Measurements from ENCODE around the gene DTL.

Gene DTL

GRCh38 chr1:212037900-212038299, 2.4 kb downstream of the DTL start:
- Histone ChIP-seq H3K36me3 (ENCODE audit: control insufficient read depth in 2 of 2, insufficient read depth in 2 of 2, low read length in 2 of 2) (no peaks in the 10 kb centered on the region), H3K4me1 (ENCODE audit: control insufficient read depth, insufficient read depth, low read length) (peaks cover 5% of the 10 kb centered on the region), H3K9ac (ENCODE audit: low read length in 2 of 2) (no peak overlapping the region), H3K27ac (ENCODE audit: low read length) (no peak overlapping the region), H3K9me3 (ENCODE audit: control insufficient read depth in 2 of 2, low read length in 2 of 2) (no peaks in the 10 kb centered on the region), H3K4me3 (ENCODE audit: low read length in 2 of 2) (no peak overlapping the region), H3K27me3 (ENCODE audit: control insufficient read depth in 1 of 2, insufficient read depth in 2 of 2, low read length in 2 of 2) (no peaks in the 10 kb centered on the region)

DNA sequence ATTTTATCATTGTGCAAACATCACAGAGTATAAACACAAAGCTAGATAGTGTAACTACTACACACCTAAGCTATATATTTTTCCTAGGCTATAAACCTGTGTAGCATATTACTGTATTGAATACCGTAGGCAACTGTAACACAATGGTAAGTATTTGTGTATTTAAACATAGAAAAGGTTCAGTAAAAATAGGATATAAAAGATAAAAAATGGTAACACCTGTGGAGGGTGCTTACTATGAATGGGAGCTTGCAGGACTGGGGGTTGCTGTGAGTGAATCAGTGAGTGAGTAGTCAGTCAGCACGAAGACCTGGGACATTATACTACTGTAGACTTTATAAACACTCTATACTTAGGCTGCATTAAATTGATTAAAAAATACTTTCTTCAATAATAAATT, 4.1 kb downstream of the DTL start:
- H3K9me3 ChIP-seq (ENCODE audit: control insufficient read depth in 2 of 2, low read length in 2 of 2), result no peaks in the 10 kb centered on the region
- H3K27ac ChIP-seq (ENCODE audit: low read length), result no peak overlapping the region
- H3K36me3 ChIP-seq (ENCODE audit: control insufficient read depth in 2 of 2, insufficient read depth in 2 of 2, low read length in 2 of 2), result no peaks in the 10 kb centered on the region
- H3K27me3 ChIP-seq (ENCODE audit: control insufficient read depth in 1 of 2, insufficient read depth in 2 of 2, low read length in 2 of 2), result no peaks in the 10 kb centered on the region
- peaks cover 5% of the 10 kb centered on the region for H3K4me1 ChIP-seq (ENCODE audit: control insufficient read depth, insufficient read depth, low read length)
- no peak overlapping the region for H3K4me3 ChIP-seq (ENCODE audit: low read length in 2 of 2)
- no peak overlapping the region for H3K9ac ChIP-seq (ENCODE audit: low read length in 2 of 2)

- Histone ChIP-seq H3K4me3 (ENCODE audit: low read length in 2 of 2) (no peak overlapping the region), H3K4me1 (ENCODE audit: control insufficient read depth, insufficient read depth, low read length) (peaks cover 3% of the 10 kb centered on the region), H3K36me3 (ENCODE audit: control insufficient read depth in 2 of 2, insufficient read depth in 2 of 2, low read length in 2 of 2) (no peaks in the 10 kb centered on the region), H3K9ac (ENCODE audit: low read length in 2 of 2) (no peak overlapping the region), H3K27ac (ENCODE audit: low read length) (no peak overlapping the region), H3K9me3 (ENCODE audit: control insufficient read depth in 2 of 2, low read length in 2 of 2) (no peaks in the 10 kb centered on the region), H3K27me3 (ENCODE audit: control insufficient read depth in 1 of 2, insufficient read depth in 2 of 2, low read length in 2 of 2) (no peaks in the 10 kb centered on the region)
Observed at GRCh38 chr1:212040629-212041412, 5.3 kb downstream of the DTL start.

- H3K9ac ChIP-seq (ENCODE audit: low read length in 2 of 2), result no peak overlapping the region
- H3K36me3 ChIP-seq (ENCODE audit: control insufficient read depth in 2 of 2, insufficient read depth in 2 of 2, low read length in 2 of 2), result no peaks in the 10 kb centered on the region
- H3K27ac ChIP-seq (ENCODE audit: low read length), result no peak overlapping the region
- no peaks in the 10 kb centered on the region for H3K9me3 ChIP-seq (ENCODE audit: control insufficient read depth in 2 of 2, low read length in 2 of 2)
- no peak overlapping the region for H3K4me3 ChIP-seq (ENCODE audit: low read length in 2 of 2)
- no peaks in the 10 kb centered on the region for H3K4me1 ChIP-seq (ENCODE audit: control insufficient read depth, insufficient read depth, low read length)
- no peaks in the 10 kb centered on the region for H3K27me3 ChIP-seq (ENCODE audit: control insufficient read depth in 1 of 2, insufficient read depth in 2 of 2, low read length in 2 of 2)
Observed at GRCh38 chr1:212042436-212042835, 6.9 kb downstream of the DTL start.

DNA sequence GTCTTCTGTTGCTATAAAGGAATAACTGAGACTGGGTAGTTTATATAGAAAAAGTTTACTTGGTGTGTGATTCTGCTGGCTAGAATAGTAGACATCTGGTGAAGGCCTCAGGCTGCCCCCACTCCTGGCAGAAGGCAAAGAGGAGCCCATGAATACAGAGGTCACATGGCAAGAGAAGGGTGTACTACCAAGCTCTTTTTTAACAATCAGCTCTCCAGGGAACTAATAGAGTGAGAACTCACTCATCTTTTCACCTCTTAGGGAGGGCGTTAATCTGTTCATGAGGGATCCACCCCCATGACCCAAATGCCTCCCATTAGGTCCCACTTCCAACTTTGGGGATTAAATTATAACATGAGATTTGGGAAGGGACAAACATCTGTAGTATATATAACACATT, 9.3 kb downstream of the DTL start:
- Histone ChIP-seq H3K36me3 (ENCODE audit: control insufficient read depth in 2 of 2, insufficient read depth in 2 of 2, low read length in 2 of 2) (no peaks in the 10 kb centered on the region), H3K9ac (ENCODE audit: low read length in 2 of 2) (no peak overlapping the region), H3K9me3 (ENCODE audit: control insufficient read depth in 2 of 2, low read length in 2 of 2) (no peaks in the 10 kb centered on the region), H3K27ac (ENCODE audit: low read length) (no peak overlapping the region), H3K4me3 (ENCODE audit: low read length in 2 of 2) (no peak overlapping the region), H3K27me3 (ENCODE audit: control insufficient read depth in 1 of 2, insufficient read depth in 2 of 2, low read length in 2 of 2) (no peaks in the 10 kb centered on the region), H3K4me1 (ENCODE audit: control insufficient read depth, insufficient read depth, low read length) (no peaks in the 10 kb centered on the region)

DNA sequence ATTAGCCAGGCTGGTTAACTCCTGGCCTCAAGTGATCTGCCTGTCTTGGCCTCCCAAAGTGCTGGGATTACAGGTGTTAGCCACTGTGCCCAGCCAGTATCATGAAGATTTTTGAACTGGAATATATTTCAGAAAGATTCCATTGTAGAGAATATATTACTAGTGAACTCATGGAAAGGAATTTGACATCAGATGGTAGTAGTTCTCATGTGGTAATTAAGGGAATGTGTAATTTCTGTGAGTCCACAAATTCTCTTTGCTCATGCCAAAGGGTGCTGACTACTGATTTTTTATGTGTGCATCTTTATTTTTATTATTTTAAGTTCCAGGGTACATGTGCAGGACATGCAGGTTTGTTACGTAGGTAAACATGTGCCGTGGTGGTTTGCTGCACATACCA, 10.4 kb downstream of the DTL start:
- Histone ChIP-seq H3K9me3 (ENCODE audit: control insufficient read depth in 2 of 2, low read length in 2 of 2) (no peaks in the 10 kb centered on the region), H3K4me3 (ENCODE audit: low read length in 2 of 2) (no peak overlapping the region), H3K9ac (ENCODE audit: low read length in 2 of 2) (no peak overlapping the region), H3K4me1 (ENCODE audit: control insufficient read depth, insufficient read depth, low read length) (no peaks in the 10 kb centered on the region), H3K36me3 (ENCODE audit: control insufficient read depth in 2 of 2, insufficient read depth in 2 of 2, low read length in 2 of 2) (no peaks in the 10 kb centered on the region), H3K27me3 (ENCODE audit: control insufficient read depth in 1 of 2, insufficient read depth in 2 of 2, low read length in 2 of 2) (no peaks in the 10 kb centered on the region), H3K27ac (ENCODE audit: low read length) (no peak overlapping the region)

DNA sequence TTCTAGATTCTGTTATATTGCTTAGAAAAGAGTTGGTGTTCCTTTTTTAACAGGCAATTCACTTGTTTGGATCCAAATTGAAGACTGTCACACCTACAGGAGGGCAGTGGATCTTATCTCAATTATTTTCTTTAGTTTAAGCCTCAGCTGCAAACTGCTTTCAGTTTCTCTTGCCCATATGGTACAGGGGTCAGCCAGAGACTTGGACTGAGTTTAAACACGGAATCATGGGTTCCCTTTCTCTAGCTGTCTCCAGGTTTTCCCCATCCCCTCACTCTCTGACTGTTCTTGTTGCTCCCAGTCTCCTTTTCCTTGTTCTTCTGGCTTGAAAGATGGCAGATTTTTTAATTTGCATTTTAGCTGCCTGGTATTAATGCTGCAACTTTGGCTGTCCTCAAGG, 18.4 kb downstream of the DTL start:
- no peak overlapping the region for H3K27ac ChIP-seq (ENCODE audit: low read length)
- no peak overlapping the region for H3K4me3 ChIP-seq (ENCODE audit: low read length in 2 of 2)
- H3K36me3 ChIP-seq (ENCODE audit: control insufficient read depth in 2 of 2, insufficient read depth in 2 of 2, low read length in 2 of 2), result no peaks in the 10 kb centered on the region

DNA sequence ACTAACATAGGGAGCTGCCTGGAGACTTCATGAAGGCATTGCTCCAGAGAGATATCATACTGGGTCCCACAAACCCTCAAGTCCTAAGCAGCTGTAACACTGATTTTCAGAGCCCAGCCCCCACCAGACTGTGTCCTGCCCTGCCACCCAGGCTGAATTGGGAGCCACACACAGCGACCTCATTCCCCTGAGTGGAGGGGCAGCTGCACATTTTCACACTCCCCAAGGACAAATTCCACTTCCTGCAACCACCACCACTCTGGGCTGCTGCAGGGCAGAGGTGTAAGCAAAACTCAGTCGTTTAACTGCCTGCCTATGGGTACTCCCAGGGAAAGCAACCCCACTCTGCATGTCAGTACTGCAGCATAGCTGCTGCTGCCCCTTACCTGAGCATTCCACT, 19.8 kb downstream of the DTL start:
- no peak overlapping the region for H3K9ac ChIP-seq (ENCODE audit: low read length in 2 of 2)
- H3K36me3 ChIP-seq (ENCODE audit: control insufficient read depth in 2 of 2, insufficient read depth in 2 of 2, low read length in 2 of 2), result no peaks in the 10 kb centered on the region
- no peaks in the 10 kb centered on the region for H3K9me3 ChIP-seq (ENCODE audit: control insufficient read depth in 2 of 2, low read length in 2 of 2)
- no peak overlapping the region for H3K4me3 ChIP-seq (ENCODE audit: low read length in 2 of 2)
- no peak overlapping the region for H3K27ac ChIP-seq (ENCODE audit: low read length)
- no peaks in the 10 kb centered on the region for H3K4me1 ChIP-seq (ENCODE audit: control insufficient read depth, insufficient read depth, low read length)
- H3K27me3 ChIP-seq (ENCODE audit: control insufficient read depth in 1 of 2, insufficient read depth in 2 of 2, low read length in 2 of 2), result no peaks in the 10 kb centered on the region

More for the DNA sequence above, 18.4 kb downstream of the DTL start:
- Histone ChIP-seq H3K9me3 (ENCODE audit: control insufficient read depth in 2 of 2, low read length in 2 of 2) (no peaks in the 10 kb centered on the region), H3K9ac (ENCODE audit: low read length in 2 of 2) (no peak overlapping the region), H3K27me3 (ENCODE audit: control insufficient read depth in 1 of 2, insufficient read depth in 2 of 2, low read length in 2 of 2) (no peaks in the 10 kb centered on the region), H3K4me1 (ENCODE audit: control insufficient read depth, insufficient read depth, low read length) (no peaks in the 10 kb centered on the region)

GRCh38 chr1:212060632-212061472, 25.3 kb downstream of the DTL start:
- Histone ChIP-seq H3K27me3 (ENCODE audit: control insufficient read depth in 1 of 2, insufficient read depth in 2 of 2, low read length in 2 of 2) (no peaks in the 10 kb centered on the region), H3K9ac (ENCODE audit: low read length in 2 of 2) (no peak overlapping the region), H3K36me3 (ENCODE audit: control insufficient read depth in 2 of 2, insufficient read depth in 2 of 2, low read length in 2 of 2) (no peaks in the 10 kb centered on the region)

DNA sequence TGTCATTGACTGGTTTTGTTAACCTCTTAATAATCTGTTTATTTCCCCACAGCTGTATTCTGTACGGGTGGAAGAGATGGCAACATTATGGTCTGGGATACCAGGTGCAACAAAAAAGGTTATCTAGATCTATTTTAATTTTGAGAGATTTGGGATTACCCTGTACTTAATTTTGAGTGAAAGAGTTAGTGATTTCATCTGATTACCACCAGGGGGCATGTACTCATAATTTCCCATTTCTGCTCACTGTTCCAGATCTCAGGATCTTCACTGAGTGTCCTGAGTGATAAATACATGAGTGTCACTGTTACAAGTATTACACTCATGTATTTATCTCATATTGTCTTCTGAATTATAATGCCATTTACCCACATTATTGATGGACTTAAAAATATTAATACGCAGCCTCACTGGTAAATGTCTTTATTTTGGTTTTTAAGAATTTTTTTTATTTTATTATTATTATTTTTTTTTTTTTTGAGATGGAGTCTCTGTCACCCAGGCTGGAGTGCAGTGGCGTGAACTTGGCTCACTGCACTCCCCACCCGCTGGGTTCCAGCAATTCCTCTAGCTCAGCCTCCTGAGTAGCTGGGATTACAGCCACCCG, 27.4 kb downstream of the DTL start:
- Histone ChIP-seq H3K27ac (ENCODE audit: low read length) (no peak overlapping the region), H3K4me3 (ENCODE audit: low read length in 2 of 2) (no peak overlapping the region), H3K9ac (ENCODE audit: low read length in 2 of 2) (no peak overlapping the region), H3K36me3 (ENCODE audit: control insufficient read depth in 2 of 2, insufficient read depth in 2 of 2, low read length in 2 of 2) (no peaks in the 10 kb centered on the region), H3K9me3 (ENCODE audit: control insufficient read depth in 2 of 2, low read length in 2 of 2) (no peaks in the 10 kb centered on the region), H3K27me3 (ENCODE audit: control insufficient read depth in 1 of 2, insufficient read depth in 2 of 2, low read length in 2 of 2) (no peaks in the 10 kb centered on the region), H3K4me1 (ENCODE audit: control insufficient read depth, insufficient read depth, low read length) (no peaks in the 10 kb centered on the region)

More at GRCh38 chr1:212060632-212061472, 25.3 kb downstream of the DTL start:
- H3K4me3 ChIP-seq (ENCODE audit: low read length in 2 of 2), result no peak overlapping the region
- H3K4me1 ChIP-seq (ENCODE audit: control insufficient read depth, insufficient read depth, low read length), result no peaks in the 10 kb centered on the region
- no peaks in the 10 kb centered on the region for H3K9me3 ChIP-seq (ENCODE audit: control insufficient read depth in 2 of 2, low read length in 2 of 2)
- no peak overlapping the region for H3K27ac ChIP-seq (ENCODE audit: low read length)
